Right atrium auricular region (tissue), 2 donors: ENCODE results near the gene CCDC38. TPM values are rescaled to one million over a fixed set of nuclear protein-coding genes. Genes with fewer than 3 reads are reported as not detected.

Source experiments
- DNase-seq: peaks from one replicate; pipeline ENCODE4 v3.0.0-alpha.2; 2019; ENCODE audit warnings: low spot score
- H3K27ac ChIP-seq, 2 donors: fragments of 200-600 bp; sonication (generic); 1 replicate in 1 of 2; 2 replicates in 1 of 2; pipeline ENCODE4 v1.5.1; 2016 to 2019
- H3K27me3 ChIP-seq, 2 donors: fragments of 200-600 bp; sonication (generic); one replicate each; pipeline versions ENCODE4 v1.5.1 to v1.6.0; 2017 to 2019
- H3K36me3 ChIP-seq: fragments of 200-600 bp; sonication (generic); one replicate; pipeline ENCODE4 v1.5.1; 2016
- H3K4me1 ChIP-seq, 2 donors: fragments of 200-600 bp; sonication (generic); one replicate each; pipeline versions ENCODE4 v1.5.1 to v1.6.0; 2017 to 2019
- H3K4me3 ChIP-seq, 2 donors: fragments of 200-600 bp; sonication (generic); 1 replicate in 1 of 2; 2 replicates in 1 of 2; pipeline ENCODE4 v1.5.1; 2017 to 2019; ENCODE audit warnings: mild to moderate bottlenecking in 1 of 2, moderate library complexity in 1 of 2
- H3K9me3 ChIP-seq, 2 donors: fragments of 200-600 bp; sonication (generic); one replicate each; pipeline ENCODE4 v1.5.1; 2019
- total RNA-seq, 2 donors: library from RNA; depleted of rRNA; stranded (reverse); fragments of >200 nt; gene quantifications; one replicate each; pipeline ENCODE4 v1.1.0, GENCODE V29; 2016
- TF ChIP-seq, protein P1 (sequence below), 2 donors: fragments of 200-600 bp; sonication (generic); IDR thresholded peaks; one replicate each; pipeline ENCODE4 v1.5.1; 2019; ENCODE audit warnings: antibody characterized with exemption in 2 of 2

Gene CCDC38
- total RNA-seq, 2 donors from 2014 or later: not detected

DNA sequence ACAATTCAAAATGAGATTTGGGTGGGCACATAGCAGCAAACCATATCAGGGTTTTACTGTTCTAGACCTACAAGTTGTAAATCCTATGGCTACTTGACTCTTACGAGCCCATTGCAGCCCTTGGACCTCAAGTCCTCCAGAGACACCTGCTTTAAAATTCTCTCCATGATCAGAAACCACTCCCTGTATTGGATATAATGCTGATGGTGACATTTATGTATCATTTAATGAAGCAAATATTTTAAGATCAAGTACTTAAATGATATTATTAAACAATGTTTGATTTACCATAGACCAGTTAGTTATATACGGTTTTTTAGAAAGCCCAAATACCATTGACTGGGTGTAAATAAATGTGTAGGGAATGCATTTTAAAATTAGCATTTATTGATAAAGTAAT is 24.9 kb upstream of the CCDC38 start:
- no peaks in the 10 kb centered on the region for H3K36me3 ChIP-seq
- H3K4me1 ChIP-seq: no peaks in the 10 kb centered on the region
- no peaks in the 10 kb centered on the region for H3K9me3 ChIP-seq
- DNase-seq: no peak
- H3K4me3 ChIP-seq: no peak overlapping the region
- no peaks in the 10 kb centered on the region for H3K27me3 ChIP-seq
- TF ChIP-seq, protein P1, sequence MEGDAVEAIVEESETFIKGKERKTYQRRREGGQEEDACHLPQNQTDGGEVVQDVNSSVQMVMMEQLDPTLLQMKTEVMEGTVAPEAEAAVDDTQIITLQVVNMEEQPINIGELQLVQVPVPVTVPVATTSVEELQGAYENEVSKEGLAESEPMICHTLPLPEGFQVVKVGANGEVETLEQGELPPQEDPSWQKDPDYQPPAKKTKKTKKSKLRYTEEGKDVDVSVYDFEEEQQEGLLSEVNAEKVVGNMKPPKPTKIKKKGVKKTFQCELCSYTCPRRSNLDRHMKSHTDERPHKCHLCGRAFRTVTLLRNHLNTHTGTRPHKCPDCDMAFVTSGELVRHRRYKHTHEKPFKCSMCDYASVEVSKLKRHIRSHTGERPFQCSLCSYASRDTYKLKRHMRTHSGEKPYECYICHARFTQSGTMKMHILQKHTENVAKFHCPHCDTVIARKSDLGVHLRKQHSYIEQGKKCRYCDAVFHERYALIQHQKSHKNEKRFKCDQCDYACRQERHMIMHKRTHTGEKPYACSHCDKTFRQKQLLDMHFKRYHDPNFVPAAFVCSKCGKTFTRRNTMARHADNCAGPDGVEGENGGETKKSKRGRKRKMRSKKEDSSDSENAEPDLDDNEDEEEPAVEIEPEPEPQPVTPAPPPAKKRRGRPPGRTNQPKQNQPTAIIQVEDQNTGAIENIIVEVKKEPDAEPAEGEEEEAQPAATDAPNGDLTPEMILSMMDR (IDR thresholded peaks at IDR 0.05): no peak
- no peak overlapping the region for H3K27ac ChIP-seq

DNA sequence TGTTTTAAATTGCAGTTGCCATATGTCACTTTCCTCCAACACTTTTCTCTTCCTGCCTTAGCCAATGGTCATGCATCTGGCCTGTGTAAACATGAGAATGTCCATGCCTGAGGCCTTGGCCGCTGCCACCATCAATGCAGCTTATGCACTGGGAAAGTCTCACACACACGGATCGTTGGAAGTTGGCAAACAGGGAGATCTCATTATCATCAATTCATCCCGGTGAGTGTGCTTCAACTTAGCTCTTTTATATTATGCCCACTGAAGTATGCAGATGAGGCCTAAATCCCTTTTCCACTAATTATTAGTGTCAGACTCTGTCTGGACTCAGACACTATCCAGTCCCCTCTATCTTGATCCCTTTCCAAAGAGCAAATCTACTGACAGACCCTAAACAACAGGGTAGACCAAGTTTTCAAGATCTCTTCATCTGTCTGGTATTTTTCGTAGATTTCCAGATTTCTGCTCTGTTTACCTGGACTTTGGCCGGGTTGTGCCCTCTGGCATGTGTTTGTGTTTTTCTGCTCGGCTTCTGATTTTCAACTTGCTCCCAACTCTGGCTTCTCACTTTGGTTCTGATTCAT is 24.0 kb upstream of the CCDC38 start:
- no peak overlapping the region for H3K27ac ChIP-seq
- H3K27me3 ChIP-seq: no peaks in the 10 kb centered on the region
- DNase-seq: no peak
- no peak overlapping the region for H3K4me3 ChIP-seq
- H3K36me3 ChIP-seq: no peaks in the 10 kb centered on the region
- TF ChIP-seq, protein P1 (IDR thresholded peaks at IDR 0.05): no peak
- H3K4me1 ChIP-seq: no peaks in the 10 kb centered on the region
- H3K9me3 ChIP-seq: no peaks in the 10 kb centered on the region

DNA sequence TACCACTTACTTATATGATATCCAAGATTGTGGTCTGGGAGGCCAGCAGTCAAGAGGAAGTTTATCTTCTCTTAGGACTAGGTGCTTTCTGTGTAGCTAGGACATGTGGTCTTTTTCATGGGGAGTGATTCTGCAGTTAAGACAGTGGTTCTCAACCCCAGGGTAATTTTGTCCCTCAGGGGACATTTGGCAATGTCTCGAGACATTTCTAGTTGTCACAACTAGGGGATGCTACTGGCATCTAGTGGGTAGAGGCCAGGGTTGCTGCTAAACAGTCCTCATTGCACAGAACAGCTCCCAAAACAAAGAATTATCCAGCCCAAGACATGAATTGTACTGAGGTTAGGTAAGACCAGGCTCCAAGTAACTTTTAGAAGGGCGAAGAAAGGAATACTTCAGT is 20.7 kb upstream of the CCDC38 start:
- Histone ChIP-seq H3K4me1 (no peaks in the 10 kb centered on the region), H3K4me3 (no peak overlapping the region), H3K27ac (no peak overlapping the region), H3K9me3 (no peaks in the 10 kb centered on the region), H3K27me3 (no peaks in the 10 kb centered on the region), H3K36me3 (no peaks in the 10 kb centered on the region)
- TF ChIP-seq, protein P1 (IDR thresholded peaks at IDR 0.05): no peak
- no peak for DNase-seq

DNA sequence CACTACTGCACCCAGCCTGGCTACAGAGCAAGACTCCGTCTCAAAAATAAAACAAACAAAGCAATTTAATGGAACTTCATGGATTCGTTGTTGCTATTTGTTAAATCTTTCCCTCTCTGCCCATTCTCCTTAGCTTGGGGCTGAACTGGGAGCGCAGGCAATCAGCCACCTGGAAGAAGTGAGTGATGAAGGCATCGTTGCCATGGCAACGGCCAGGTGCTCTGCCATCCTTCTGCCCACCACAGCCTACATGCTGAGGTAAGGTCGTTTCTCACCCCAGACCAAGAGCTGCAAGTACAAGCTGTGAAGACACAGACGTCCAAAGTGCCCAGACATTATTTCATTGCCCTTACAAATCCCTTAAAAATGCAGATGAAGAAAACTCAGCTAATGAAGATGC is 19.8 kb upstream of the CCDC38 start:
- Histone ChIP-seq H3K36me3 (no peaks in the 10 kb centered on the region), H3K27ac (no peak overlapping the region), H3K27me3 (no peaks in the 10 kb centered on the region), H3K4me3 (no peak overlapping the region), H3K4me1 (no peaks in the 10 kb centered on the region), H3K9me3 (no peaks in the 10 kb centered on the region)
- TF ChIP-seq, protein P1 (IDR thresholded peaks at IDR 0.05): no peak
- no peak for DNase-seq

DNA sequence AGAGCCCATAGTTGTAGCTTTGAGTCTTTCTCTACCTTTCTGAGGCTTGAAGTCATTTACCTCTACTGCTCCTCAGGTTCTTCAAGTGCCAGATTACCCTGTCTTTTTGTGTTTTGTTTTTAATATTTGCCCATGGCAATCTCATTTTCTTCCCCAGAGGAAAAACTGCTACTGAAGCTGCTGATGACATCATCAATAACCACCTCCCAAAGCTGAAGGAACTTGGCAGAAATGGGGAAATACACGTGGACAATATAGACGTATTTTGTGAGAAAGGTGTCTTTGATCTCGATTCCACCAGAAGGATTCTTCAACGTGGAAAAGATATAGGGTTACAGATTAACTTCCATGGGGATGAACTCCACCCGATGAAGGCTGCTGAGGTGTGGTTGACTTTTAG is 17.8 kb upstream of the CCDC38 start:
- Histone ChIP-seq H3K27ac (no peak overlapping the region), H3K27me3 (no peaks in the 10 kb centered on the region), H3K9me3 (no peaks in the 10 kb centered on the region), H3K4me3 (no peak overlapping the region), H3K36me3 (no peaks in the 10 kb centered on the region), H3K4me1 (no peaks in the 10 kb centered on the region)
- DNase-seq: no peak
- TF ChIP-seq, protein P1 (IDR thresholded peaks at IDR 0.05): no peak

DNA sequence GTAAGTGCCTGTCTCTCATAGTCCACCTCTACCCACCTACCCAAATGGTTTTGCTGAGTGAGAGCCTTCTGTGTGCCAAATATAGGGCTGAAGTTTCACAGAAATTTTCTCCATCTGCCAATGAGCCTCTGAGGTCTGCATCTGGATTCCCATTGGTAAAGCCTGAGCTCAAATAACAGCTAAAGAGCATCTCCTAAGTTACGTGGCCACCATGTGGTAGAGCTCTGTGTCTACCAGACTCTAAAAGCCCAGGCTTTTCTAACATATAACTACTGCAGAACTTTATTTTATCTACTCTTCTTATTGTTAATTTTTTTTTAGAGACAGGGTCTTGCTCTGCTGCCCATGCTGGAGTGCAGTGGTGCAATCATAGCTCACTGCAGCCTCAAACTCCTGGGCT is 16.7 kb upstream of the CCDC38 start:
- Histone ChIP-seq H3K4me1 (no peaks in the 10 kb centered on the region), H3K27me3 (no peaks in the 10 kb centered on the region), H3K27ac (no peak overlapping the region), H3K9me3 (no peaks in the 10 kb centered on the region), H3K36me3 (no peaks in the 10 kb centered on the region), H3K4me3 (no peak overlapping the region)
- TF ChIP-seq, protein P1 (IDR thresholded peaks at IDR 0.05): no peak
- DNase-seq: no peak
